HepG2 (cell line): ENCODE measurements around the gene C1orf198. TPM values are rescaled to one million over a fixed set of nuclear protein-coding genes. Genes with fewer than 3 reads are reported as not detected.

ENCODE experiments used
- ARID4A ChIP-seq: sonication (generic); formaldehyde crosslinking; IDR thresholded peaks from 2 replicates; pipeline ENCODE4 v1.5.0; 2020; ENCODE audit warnings: mild to moderate bottlenecking, missing genetic modification reagents, borderline replicate concordance
- BRD4 ChIP-seq: sonication (generic); formaldehyde crosslinking; IDR thresholded peaks from 2 replicates; pipeline ENCODE4 v1.4.0; 2020; ENCODE audit warnings: missing genetic modification reagents
- EEA1 ChIP-seq: sonication (generic); formaldehyde crosslinking; IDR thresholded peaks from 2 replicates; pipeline ENCODE4 v1.5.1; 2020; ENCODE audit warnings: mild to moderate bottlenecking, missing genetic modification reagents, borderline replicate concordance
- EHMT2 ChIP-seq: fragments of 200-600 bp; sonication (generic); IDR thresholded peaks from 2 replicates; pipeline ENCODE4 v1.7.0; 2017; ENCODE audit warnings: antibody characterized with exemption, low read depth, low read length, borderline replicate concordance
- FOXO4 ChIP-seq: sonication (generic); formaldehyde crosslinking; conservative IDR thresholded peaks from 2 replicates; pipeline ENCODE4 v1.8.1; 2023; ENCODE audit warnings: missing genetic modification reagents
- HIVEP1 ChIP-seq: sonication (generic); formaldehyde crosslinking; IDR thresholded peaks from 2 replicates; pipeline ENCODE4 v1.4.0; 2020; ENCODE audit warnings: mild to moderate bottlenecking, missing genetic modification reagents
- NAIF1 ChIP-seq: sonication (generic); formaldehyde crosslinking; IDR thresholded peaks from 2 replicates; pipeline ENCODE4 v1.5.0; 2020; ENCODE audit warnings: mild to moderate bottlenecking, missing genetic modification reagents, borderline replicate concordance
- RARA ChIP-seq: IDR thresholded peaks from 2 replicates; pipeline ENCODE4 v1.6.1; 2016; ENCODE audit warnings: missing genetic modification reagents, missing compliant biosample characterization
- U2AF1 ChIP-seq: fragments of 200-400 bp; formaldehyde crosslinking; optimal IDR thresholded peaks from 2 replicates; pipeline ENCODE3; 2017; ENCODE audit warnings: mild to moderate bottlenecking, low read depth, low read length
- ZBTB10 ChIP-seq: sonication (generic); formaldehyde crosslinking; IDR thresholded peaks from 2 replicates; pipeline ENCODE4 v1.4.0; 2020; ENCODE audit warnings: missing genetic modification reagents, borderline replicate concordance
- ZBTB3 ChIP-seq: sonication (generic); formaldehyde crosslinking; IDR thresholded peaks from 2 replicates; pipeline ENCODE4 v1.4.0; 2020; ENCODE audit warnings: low read depth, mild to moderate bottlenecking, moderate library complexity, missing genetic modification reagents, borderline replicate concordance
- ZNF136 ChIP-seq: sonication (generic); formaldehyde crosslinking; IDR thresholded peaks from 2 replicates; pipeline ENCODE4 v1.8.1; 2022; ENCODE audit warnings: low read depth, mild to moderate bottlenecking, moderate library complexity, missing genetic modification reagents
- ZNF18 ChIP-seq: sonication (generic); formaldehyde crosslinking; IDR thresholded peaks from 2 replicates; pipeline ENCODE4 v1.8.0; 2022; ENCODE audit warnings: mild to moderate bottlenecking, missing genetic modification reagents; ENCODE audit not compliant: insufficient replicate concordance
- ZNF430 ChIP-seq: sonication (generic); formaldehyde crosslinking; IDR thresholded peaks from 2 replicates; pipeline ENCODE4 v1.9.0; 2021; ENCODE audit warnings: mild to moderate bottlenecking, missing genetic modification reagents
- ZNF460 ChIP-seq: sonication (generic); formaldehyde crosslinking; IDR thresholded peaks from 2 replicates; pipeline ENCODE4 v1.5.1; 2020; ENCODE audit warnings: missing genetic modification reagents, mild to moderate bottlenecking, borderline replicate concordance
- ZNF501 ChIP-seq: sonication (generic); formaldehyde crosslinking; IDR thresholded peaks from 2 replicates; pipeline ENCODE4 v1.5.1; 2020; ENCODE audit warnings: mild to moderate bottlenecking, moderate library complexity, missing genetic modification reagents
- ZNF761 ChIP-seq: sonication (generic); formaldehyde crosslinking; conservative IDR thresholded peaks from 2 replicates; pipeline ENCODE4 v1.4.0; 2020; ENCODE audit warnings: mild to moderate bottlenecking, missing genetic modification reagents
- ZNF788 ChIP-seq: sonication (generic); formaldehyde crosslinking; IDR thresholded peaks from 2 replicates; pipeline ENCODE4 v1.5.0; 2020; ENCODE audit warnings: mild to moderate bottlenecking, missing genetic modification reagents, borderline replicate concordance
- ZNF850 ChIP-seq: sonication (generic); formaldehyde crosslinking; conservative IDR thresholded peaks from 2 replicates; pipeline ENCODE4 v1.9.0; 2021; ENCODE audit warnings: mild to moderate bottlenecking, missing genetic modification reagents
- polyA plus RNA-seq, 8 experiments: library from polyadenylated mRNA; depleted of rRNA in 3 of 8; stranded (reverse) in 7 of 8; unstranded in 1 of 8; fragments of >200 nt; fragmentation: Illumina TruSeq in 4 of 8; extraction: Trizol in 4 of 8; gene quantifications; 2 replicates each; pipeline versions ENCODE4 v1.2.1 to v1.2.3, GENCODE V29; 2011 to 2016; ENCODE audit warnings: low read depth in 4 of 8, missing spikeins in 1 of 8, mixed read lengths in 1 of 8; ENCODE audit not compliant: insufficient read depth in 1 of 8
- total RNA-seq, 5 experiments: library from RNA; depleted of rRNA; stranded (reverse); fragments of >200 nt; fragmentation: Illumina TruSeq; extraction: Trizol; gene quantifications; 2 replicates each; pipeline ENCODE4 v1.2.3, GENCODE V29; 2016; ENCODE audit warnings: low read depth in 1 of 5

C1orf198 gene
- total and polyA plus RNA-seq, 2 of the 13 experiments (the other 11 are each of a cell fraction or from before 2014, with no cell fraction given), result 12.7 to 13.4 TPM

GRCh38 chr1:230868736-230869385 lies 540 bp upstream of the C1orf198 start (continued):
- TF ChIP-seq FOXO4 (CRISPR knock-in tag) (0 out of 2 replicates have a peak, but pooled peaks have one; percentile 80), ZNF430 (CRISPR knock-in tag) (peak; percentile 80; the same call in 1 of the 2 replicates), ZNF136 (CRISPR knock-in tag) (no peak), EHMT2 (no peak), NAIF1 (CRISPR knock-in tag) (no peak), ARID4A (CRISPR knock-in tag) (peak; percentile 74), ZNF18 (CRISPR knock-in tag) (peak; percentile 27), RARA (CRISPR knock-in tag) (no peak), EEA1 (CRISPR knock-in tag) (0 out of 2 replicates have a peak, but pooled peaks have one; percentile 42), ZBTB3 (no peak), ZNF850 (CRISPR knock-in tag) (no peak), HIVEP1 (CRISPR knock-in tag) (0 out of 2 replicates have a peak, but pooled peaks have one; percentile 40), U2AF1 (peak; percentile 44), ZNF501 (CRISPR knock-in tag) (peak; percentile 69; the same call in 1 of the 2 replicates), BRD4 (CRISPR knock-in tag) (peak; percentile 60; the same call in 1 of the 2 replicates), ZBTB10 (CRISPR knock-in tag) (0 out of 2 replicates have a peak, but pooled peaks have one; percentile 77), ZNF460 (no peak), ZNF761 (CRISPR knock-in tag) (no peak), ZNF788 (CRISPR knock-in tag) (no peak)
